ENCODE data around the gene CORO7.
"Not testable (repeated sequence)": the region's sequence is repeated elsewhere in the genome, so short reads cannot be mapped to it uniquely, and the experiment has no call there.

Gene CORO7

DNA sequence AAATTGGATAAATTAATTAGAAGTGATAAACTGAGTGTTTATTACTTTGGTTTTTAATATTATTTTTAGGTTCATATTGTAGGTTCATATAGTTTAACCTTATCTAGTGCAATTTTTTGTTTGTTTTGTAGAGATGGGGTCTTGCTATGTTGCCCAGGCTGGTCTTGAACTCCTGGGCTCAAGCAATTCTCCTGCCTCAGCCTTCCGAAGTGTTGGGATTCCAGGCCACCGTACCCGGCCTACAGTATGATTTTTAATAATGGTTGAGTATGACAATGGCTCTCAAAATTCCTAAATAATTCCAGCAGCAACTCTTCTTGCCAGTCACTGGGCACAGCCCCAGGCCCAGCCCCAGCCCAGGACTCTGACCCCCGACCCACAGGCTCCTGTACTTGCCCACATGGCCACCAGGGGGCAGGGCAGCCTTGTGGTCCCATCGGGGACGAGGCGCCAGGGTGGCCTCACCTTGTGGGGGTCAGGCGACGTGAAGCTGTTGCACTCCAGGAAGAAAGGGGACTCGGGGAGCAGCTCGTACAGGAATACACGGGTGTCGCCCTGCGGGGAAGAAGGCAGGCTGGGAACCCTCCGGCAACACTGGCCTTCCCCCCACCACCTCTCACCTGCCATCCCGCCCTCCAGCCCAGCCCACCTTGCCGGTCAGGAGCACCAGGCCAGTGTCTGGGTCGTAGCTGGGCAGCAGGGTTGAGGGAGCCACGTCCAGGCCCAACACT lies 57.4 kb downstream of the CORO7 start:
- no peak overlapping the region for H3K4me3 ChIP-seq (ENCODE audit: low read depth, low read length)

DNA sequence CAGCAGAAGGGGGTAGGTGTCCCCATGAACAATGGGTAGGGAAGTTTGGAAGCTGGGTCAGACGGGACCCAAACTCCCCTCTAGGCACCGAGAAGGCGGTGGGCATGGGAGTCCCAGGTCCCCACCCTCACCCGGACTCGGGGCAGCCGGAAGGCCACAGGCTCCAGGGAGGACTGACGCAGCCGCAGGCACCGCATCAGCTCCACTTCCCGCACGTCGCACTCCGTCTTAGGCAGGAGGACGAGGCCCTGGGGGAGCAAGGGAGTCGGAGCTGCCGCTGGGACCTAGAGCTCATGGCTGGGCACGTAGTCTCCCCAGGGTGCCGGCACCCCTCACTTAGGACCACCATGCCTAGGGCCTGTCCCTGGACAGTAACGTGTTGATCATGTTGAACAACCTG lies 58.2 kb downstream of the CORO7 start:
- H3K4me3 ChIP-seq (ENCODE audit: low read depth, low read length) = no peak overlapping the region

DNA sequence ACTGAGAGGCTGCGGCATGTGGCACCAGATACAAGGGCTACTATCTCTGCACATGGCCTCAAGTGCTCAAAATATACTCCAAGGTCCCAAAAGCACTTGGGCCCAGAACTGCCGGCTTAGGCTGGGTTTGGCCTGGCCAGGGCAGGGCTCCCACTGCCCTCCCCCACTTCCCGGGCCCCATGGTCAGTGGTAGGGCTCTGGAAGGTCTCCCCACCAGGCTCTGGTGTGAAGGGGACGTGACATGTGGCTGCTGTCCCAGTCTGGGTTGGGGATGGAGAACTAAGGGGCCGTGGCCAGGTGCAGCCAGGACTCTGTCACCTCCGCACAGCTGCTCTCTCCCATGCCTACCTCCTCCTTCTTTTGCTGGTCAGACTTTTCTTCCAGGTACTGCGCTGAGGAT lies 59.6 kb downstream of the CORO7 start:
- no peak overlapping the region for H3K4me3 ChIP-seq (ENCODE audit: low read depth, low read length)

DNA sequence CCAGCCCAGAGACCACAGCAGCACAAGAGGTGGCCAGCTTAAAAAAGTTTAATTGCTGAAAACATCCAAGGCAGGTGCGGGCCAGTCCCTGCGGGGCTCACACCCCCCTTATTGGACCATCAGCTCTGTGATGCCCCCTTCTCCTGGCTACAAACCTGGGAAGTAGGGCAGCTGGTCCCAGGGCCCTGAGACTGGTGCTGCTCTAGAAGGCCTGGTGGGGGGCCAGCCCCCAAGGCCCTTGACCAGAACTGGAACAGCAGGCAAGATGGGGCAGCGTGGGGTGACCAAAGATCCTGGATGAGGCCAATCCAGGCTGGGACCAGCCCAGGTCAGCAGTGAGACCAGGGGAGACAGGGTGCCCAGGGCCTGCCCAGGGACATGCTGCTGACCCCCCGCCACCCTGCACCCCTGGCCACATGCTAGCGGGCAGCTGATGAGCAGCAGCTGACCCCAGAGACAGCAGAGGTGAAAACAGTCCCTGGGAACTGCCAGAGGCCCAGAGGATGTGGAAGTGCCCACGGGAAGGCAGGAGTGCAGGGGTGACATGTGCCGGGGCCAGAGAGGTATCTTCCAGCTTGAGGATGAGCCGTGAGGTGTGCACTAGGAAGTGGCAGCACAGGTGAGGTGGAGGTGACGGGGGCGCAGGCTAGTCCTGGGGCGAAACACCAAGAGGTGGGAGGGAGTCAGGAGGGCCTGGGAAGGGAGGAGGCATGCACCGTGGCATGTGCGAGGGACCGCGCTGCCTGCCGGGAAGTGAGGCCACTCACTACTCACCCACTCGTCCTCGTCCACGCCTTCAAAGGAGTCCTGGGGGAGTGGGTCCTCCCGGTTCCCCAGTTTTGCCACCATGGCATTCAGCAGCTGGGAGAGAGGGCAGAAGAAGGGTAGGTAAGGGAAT lies 61.6 kb downstream of the CORO7 start:
- H3K4me3 ChIP-seq (ENCODE audit: low read depth, low read length) = no peak overlapping the region

DNA sequence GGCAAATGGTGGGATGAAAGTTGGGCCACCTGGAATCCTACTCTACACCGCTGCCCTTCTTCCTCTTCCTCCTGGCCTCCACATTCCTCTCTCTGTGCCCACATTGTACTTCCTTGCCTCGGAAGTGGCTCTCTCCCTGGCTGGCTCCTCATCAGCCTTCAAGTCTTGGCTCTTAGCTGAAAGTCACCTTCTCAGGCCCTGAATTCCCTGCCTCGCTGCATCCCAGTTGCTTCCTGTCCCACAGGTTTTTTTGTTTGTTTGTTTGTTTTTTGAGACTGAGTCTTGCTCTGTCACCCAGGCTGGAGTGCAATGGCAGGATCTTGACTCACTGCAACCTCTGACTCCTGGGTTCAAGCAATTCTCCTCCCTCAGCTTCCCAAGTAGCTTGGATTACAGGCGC lies 62.7 kb downstream of the CORO7 start:
- H3K4me3 ChIP-seq (ENCODE audit: low read depth, low read length) = no peak overlapping the region

DNA sequence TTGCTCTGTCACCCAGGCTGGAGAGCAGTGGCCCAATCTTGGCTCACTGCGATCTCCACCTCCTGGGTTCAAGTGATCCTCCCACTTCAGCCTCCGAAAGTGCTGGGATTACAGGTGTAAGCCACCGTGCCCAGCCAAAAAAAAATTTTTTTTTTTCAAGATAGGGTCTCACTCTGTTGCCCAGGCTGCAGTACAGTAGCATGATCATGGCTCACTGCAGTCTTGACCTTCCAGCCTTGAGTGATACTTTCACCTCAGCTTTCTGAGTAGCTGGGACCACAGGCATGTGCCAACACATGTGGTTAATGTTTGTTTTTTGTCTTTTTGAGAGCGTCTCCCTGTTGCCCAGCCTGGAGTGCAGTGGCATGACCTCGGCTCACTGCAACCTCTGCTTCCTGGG lies 63.6 kb downstream of the CORO7 start:
- H3K4me3 ChIP-seq (ENCODE audit: low read depth, low read length) = no peak overlapping the region

DNA sequence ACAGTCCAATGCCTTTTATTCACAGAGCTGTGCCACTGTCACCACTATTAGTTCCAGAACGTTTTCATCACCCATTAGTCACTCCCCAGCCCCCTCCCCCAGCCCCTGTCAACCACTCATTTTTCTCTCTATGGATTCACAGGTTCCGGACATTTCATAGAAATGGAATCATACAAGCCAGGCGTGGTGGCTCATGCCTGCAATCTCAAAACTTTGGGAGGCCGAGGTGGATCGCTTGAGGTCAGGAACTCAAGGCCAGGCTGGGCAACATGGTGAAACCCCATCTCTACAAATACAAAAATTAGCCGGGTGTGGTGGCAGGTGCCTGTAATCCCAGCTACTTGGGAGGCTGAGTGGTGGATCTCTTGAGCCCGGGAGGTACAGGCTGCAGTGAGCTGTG lies 64.5 kb downstream of the CORO7 start:
- H3K4me3 ChIP-seq (ENCODE audit: low read depth, low read length) = no peak overlapping the region

DNA sequence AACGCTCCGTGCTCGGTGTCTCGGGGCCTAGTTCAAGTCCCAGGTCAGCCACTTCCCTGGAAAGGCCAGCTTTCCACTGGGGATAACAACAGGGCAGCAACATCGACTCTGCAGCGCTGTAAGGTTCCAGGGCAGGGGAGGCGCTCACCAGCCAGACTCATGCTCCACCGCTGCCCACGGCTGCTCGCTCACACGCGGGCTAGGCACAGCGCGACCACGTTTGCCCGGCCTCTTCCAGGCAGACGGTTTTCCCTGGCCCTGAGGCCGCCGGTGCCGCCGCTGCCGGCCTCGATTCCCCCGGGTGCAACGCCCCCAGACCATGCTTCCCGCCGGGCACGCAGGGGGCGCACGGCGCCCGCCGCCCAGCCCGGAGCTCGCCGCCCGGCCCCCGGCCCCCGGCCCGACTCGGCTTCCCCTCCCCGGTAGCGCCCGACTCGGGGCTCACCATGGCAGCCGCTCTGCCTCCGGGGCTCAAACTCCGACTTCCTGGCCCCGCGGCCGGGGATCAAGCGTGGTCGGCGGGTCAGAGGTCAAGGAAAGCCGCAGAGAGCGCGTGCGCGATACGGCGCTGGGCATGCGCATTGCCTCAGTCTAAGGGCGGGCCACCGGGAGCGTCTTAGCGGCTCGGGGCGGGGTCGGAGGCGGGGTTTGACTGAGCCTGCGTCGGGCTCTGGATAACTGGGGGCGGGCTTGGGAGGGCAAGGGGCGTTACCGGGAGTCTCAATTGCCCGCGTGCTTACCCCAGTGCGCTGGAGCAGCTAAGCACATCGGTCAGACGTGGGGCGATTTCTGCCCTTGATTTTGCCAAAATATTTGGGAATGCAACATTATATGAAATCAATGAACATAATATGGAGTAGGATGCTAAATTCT lies 65.4 kb downstream of the CORO7 start, which contains the start of gene PAM16:
Gene PAM16 (minus strand): TSS at position 535 of the 873 bp plus-strand sequence. CDS start 87 bp downstream, at position 448.
- H3K4me3 ChIP-seq (ENCODE audit: low read depth, low read length) = peak within 1 kb of the TSS; percentile 99

DNA sequence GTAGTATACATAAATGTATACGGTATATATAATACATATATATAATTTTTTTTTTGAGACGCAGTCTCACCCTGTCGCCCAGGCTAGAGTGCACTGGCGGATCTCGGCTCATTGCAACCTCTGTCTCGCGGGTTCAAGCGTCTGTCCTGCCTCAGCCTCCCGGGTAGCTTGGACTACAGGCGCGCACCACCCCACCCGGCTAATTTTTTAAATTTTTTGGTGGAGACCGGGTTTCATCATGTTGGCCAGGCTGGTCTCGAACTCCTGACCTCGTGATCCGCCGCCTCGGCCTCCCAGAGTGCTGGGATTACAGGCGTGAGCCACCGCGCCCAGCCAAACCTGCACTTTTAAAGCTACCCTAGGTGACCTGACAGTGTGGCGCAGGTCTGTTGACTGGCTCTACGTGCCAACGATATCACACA lies 66.0 kb downstream of the CORO7 start:
- H3K4me3 ChIP-seq (ENCODE audit: low read depth, low read length) = peak overlapping the region; percentile 99

DNA sequence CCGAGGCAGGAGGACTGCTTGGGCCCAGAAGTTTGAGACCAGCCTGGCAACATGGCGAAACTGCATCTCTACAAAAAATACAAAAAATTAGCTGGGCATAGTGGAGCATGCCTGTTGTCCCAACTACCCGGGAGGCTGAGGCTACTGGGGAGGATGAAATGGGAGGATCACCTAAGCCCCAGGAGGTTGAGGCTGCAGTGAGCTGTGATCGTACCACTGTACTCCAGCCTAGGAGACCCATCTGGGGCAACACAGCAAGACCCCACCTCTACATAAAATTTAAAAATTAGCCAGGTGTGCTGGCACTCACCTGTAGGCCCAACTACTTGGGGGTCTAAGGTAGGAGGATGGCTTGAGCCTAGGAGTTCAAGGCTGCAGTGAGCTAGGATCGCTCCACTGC lies 67.1 kb downstream of the CORO7 start:
- no peak overlapping the region for H3K4me3 ChIP-seq (ENCODE audit: low read depth, low read length)

DNA sequence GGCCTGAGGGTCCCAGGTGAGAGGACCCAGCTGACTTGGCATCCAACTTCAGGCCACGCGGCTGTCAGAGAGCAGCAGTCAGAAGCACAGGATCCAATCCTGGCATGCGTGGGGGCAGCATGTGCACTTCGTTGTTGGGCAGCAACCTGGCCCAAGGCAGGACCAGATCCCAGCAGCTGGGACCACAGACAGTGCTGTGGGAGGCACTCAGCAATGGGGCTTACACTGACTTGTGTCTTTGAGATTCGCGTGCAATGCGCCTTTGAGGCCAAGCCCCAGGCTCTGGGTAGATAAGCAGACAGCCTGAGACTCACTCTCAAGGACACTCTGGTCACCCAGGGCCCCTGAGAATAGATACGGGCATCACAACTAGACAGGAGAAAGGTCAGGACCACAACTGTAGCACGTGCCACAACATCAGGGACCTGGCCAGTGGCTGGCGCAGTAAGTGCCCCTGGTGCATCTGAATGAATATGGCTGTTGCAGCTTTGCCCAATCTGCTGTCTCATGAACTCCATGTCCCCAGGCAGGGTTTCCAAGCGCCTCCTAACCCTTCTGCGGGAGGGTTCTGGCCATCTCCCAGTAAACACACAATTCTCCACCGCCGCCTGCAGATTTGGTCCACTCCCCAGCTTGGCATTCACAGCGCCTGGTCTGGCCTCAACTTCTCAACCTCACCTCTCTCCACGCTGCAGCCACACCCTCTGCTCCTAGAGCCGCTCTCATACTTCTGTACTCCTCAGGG lies 68.5 kb downstream of the CORO7 start:
- no peak overlapping the region for H3K4me3 ChIP-seq (ENCODE audit: low read depth, low read length)

DNA sequence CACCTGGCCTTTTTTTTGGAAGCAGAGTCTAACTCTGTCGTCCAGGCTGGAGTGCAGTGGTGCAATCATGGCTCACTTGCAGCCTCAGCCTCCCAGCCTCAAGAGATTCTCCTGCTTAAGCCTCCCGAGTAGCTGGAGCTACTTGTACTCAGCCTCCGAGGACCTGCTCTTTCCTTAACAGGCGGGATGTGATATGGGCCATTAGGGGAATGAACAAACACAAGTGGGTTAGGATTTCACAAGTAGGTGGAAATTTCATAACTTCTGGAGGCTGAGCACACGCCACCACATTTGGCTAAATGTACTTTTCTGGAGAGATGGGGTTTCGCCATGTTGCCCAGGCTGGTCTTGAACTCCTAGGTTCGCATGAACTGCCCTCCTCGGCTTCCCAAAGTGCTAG lies 69.4 kb downstream of the CORO7 start:
- no peak overlapping the region for H3K4me3 ChIP-seq (ENCODE audit: low read depth, low read length)

DNA sequence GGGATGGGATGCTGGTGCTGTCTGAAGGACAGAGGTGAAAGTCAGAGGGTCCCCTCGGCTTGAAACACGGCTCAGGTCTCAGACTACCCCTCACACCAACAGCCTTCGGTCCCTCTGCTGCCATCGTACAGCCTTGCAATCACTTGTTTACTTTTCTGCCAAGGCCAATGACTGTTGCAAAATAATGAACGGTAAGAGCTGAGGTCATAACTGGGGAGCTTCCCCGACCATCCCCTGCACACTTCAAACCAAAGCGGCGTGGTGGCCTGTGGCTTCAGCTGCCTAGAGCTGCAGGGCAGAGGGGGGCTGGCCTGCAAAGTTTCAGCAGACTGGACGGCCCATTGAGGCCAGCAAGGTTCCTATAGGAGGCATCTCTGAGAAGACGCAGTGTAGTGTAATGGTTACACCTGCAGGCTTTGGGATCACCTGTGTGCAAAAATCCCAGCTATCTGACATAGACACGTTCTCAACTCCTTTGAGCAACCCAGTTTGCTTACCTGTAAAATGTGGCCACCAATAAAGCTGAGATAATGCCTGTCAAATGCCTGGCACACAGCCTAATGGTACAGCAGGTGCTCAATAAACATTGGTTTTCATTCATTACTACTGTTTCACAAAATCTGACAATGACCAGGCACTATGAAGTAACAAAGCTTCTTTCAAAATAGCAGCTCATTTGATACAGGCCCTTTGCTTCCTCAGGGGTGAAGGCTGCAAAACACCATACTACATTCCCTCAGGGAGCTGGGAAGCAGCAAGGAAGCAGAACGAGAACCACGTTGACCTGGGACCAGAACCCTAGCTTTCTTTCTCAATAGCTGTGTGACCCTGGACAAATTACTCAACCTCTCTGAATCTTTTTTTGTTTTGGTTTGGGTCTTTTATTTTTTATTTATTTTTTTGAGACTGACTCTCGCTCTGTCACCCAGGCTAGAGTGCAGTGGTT lies 70.3 kb downstream of the CORO7 start:
- H3K4me3 ChIP-seq (ENCODE audit: low read depth, low read length) = no peak overlapping the region

DNA sequence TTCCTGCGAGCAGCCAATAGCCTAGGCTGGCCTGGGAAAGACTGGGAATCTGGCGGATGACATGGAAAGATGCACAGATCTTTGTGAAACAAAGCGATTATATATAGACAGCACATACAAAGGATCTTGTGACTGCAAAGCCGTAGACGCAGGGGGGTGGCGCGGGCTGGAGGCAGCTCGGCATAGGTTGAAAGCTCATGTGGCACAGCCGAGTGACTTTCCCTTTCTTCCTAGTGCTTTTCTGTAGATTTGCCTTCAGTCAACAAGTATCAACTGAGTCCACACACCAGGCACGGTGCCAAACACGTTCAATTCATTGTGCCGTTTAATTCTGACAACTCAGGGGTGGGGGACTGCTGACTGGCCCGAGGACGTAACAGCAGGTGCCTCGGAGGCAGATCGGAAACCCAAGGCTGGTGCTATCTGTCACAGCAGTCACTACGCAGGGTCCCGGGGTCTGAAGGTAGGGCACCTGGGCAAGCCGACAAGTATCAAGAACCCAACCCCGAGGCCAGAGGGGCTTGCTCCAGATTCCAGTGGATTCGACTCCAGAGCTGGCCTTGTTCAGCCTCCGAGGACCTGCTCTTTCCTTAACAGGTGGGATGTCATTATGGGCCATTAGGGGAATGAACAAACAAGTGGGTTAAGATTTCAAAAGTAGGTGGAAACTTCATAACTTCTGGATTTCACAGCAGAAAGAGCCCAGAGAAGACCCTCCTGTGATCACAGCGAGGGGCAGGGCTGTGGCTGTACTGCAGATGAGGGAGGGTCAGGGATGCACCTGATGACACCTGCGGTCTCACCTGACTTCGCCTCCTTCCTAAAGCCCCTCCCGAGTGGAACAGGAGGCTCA lies 71.2 kb downstream of the CORO7 start:
- H3K4me3 ChIP-seq (ENCODE audit: low read depth, low read length) = no peak overlapping the region

DNA sequence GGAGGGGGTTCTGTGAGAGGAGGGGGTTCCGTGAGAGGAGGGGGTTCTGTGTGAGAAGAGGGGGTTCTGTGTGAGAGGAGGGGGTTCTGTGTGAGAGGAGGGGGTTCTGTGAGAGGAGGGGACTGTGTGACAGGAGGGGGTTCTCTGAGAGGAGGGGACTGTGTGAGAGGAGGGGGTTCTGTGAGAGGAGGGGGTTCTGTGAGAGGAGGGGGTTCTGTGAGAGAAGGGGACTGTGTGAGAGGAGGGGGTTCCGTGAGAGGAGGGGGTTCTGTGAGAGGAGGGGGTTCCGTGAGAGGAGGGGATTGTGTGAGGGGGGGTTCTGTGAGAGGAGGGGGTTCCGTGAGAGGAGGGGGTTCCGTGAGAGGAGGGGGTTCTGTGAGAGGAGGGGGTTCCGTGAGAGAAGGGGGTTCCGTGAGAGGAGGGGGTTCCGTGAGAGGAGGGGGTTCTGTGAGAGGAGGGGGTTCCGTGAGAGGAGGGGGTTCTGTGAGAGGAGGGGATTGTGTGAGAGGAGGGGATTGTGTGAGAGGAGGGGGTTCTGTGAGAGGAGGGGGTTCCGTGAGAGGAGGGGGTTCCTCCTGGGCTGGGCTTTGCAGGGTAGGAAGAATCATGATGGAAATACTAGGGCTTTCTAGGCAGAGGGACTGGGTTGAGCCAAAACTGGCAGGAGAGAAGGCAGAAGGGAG lies 72.0 kb downstream of the CORO7 start:
- H3K4me3 ChIP-seq (ENCODE audit: low read depth, low read length) = not testable (repeated sequence)

DNA sequence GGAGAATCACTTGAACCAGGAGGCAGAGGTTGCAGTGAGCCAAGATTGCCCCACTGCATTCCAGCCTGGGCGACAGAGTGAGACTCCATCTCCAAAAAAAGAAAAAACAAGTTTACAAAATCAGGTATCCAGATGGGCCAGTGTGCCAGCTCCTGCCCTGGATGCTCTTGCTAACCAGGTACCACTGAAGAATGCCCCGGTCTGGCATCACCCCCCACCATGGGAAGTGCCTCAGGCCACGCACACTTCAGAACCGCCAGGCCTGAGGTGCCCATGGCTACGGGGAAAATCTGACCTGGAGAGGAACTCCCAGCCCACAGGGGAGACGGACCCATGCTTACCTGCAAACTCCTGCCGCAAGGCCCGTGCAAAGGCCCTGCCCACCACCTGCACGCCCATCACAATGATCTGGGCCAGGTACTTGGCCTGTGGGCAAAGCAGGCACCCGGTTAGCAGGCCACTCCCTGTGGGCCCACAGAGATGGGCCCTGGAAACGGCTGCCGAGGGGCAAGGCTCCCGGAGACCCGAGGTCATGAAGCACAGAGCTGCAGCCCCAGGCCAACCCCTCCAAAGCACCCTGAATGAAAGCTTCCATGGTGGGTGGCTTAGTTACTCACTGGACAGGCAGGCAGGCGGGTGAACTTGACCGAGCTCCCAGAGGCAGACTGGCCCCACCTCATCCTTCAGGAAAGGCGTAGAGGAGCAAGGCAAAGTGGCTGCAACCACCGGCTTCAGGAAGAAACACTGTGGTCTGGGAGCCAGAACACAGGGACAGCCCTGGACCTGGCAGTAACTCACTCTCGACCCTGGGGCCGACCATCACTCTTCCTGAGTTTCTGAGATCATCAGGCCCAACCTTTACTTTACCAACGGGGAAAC lies 73.3 kb downstream of the CORO7 start:
- H3K4me3 ChIP-seq (ENCODE audit: low read depth, low read length) = no peak overlapping the region

DNA sequence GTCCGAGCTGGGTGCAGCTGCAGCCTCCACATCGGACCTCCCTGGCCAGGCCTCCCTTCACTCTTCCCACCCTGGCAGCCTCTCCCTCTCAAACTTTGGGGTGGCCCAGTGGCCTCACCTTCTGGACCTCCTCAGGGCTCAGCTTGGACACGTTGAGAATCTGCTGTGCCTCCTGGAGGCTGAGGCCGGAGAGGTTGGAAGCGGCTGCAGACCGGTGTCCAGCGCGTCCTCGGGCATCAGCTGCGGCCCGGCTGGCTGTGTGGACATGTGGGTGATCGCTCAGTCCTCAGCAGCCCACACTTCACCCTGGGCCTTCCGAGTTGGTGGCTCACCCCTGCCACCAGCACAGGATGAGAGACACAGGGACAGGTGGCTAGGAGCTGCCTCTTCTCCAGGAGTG lies 75.1 kb downstream of the CORO7 start:
- no peak overlapping the region for H3K4me3 ChIP-seq (ENCODE audit: low read depth, low read length)

Data from iPS-11a (cell line).